Fibroblast of skin of right quadriceps (primary cell): ENCODE results near the gene DOCK10.
A peak's percentile ranks its signal among the peaks of the same experiment; 100 is the strongest.
"Not testable (repeated sequence)": the region's sequence is repeated elsewhere in the genome, so short reads cannot be mapped to it uniquely, and the experiment has no call there.

Experiments used
- DNase-seq: peaks from one replicate; pipeline ENCODE4 v3.0.0-alpha.2; 2013

Gene DOCK10

GRCh38 chr2:224941960-224942359 is 100.3 kb downstream of the DOCK10 start:
- DNase-seq: no peak

GRCh38 chr2:224940618-224941017 is 101.7 kb downstream of the DOCK10 start:
- no peak for DNase-seq

GRCh38 chr2:224938651-224939182 is 103.6 kb downstream of the DOCK10 start:
- DNase-seq: no peak

- no peak for DNase-seq
These were observed 104.4 kb downstream of the DOCK10 start for GRCh38 chr2:224937887-224938286.

- DNase-seq: peak; percentile 48
These were observed 107.6 kb downstream of the DOCK10 start for GRCh38 chr2:224934526-224935188.

GRCh38 chr2:224933431-224933830 is 108.8 kb downstream of the DOCK10 start:
- DNase-seq: no peak

GRCh38 chr2:224932522-224932921 is 109.7 kb downstream of the DOCK10 start:
- DNase-seq: no peak

GRCh38 chr2:224931956-224932355 is 110.3 kb downstream of the DOCK10 start:
- DNase-seq: no peak

GRCh38 chr2:224930990-224931389 is 111.3 kb downstream of the DOCK10 start:
- no peak for DNase-seq

GRCh38 chr2:224930124-224930523 is 112.1 kb downstream of the DOCK10 start:
- no peak for DNase-seq

- no peak for DNase-seq
These were observed 112.8 kb downstream of the DOCK10 start for GRCh38 chr2:224929512-224929911.

GRCh38 chr2:224927646-224928173 is 114.6 kb downstream of the DOCK10 start:
- peak; percentile 35 for DNase-seq

- DNase-seq: no peak
These were observed 115.3 kb downstream of the DOCK10 start for GRCh38 chr2:224927011-224927410.

GRCh38 chr2:224925810-224926100 is 116.5 kb downstream of the DOCK10 start:
- peak; percentile 46 for DNase-seq

GRCh38 chr2:224925061-224925809 is 117.0 kb downstream of the DOCK10 start:
- no peak for DNase-seq

GRCh38 chr2:224924631-224925030 is 117.6 kb downstream of the DOCK10 start:
- DNase-seq: no peak

GRCh38 chr2:224922142-224922727 is 120.0 kb downstream of the DOCK10 start:
- peak; percentile 25 for DNase-seq

GRCh38 chr2:224919472-224920110 is 122.7 kb downstream of the DOCK10 start:
- no peak for DNase-seq

GRCh38 chr2:224918626-224919471 is 123.4 kb downstream of the DOCK10 start:
- no peak for DNase-seq

- DNase-seq: not testable (repeated sequence)
These were observed 125.0 kb downstream of the DOCK10 start for GRCh38 chr2:224917246-224917645.

- DNase-seq: no peak
These were observed 127.1 kb downstream of the DOCK10 start for GRCh38 chr2:224915136-224915535.

- no peak for DNase-seq
These were observed 131.7 kb downstream of the DOCK10 start for GRCh38 chr2:224910574-224910925.
